ENCODE data around the gene RGCC.
"Not testable (repeated sequence)": the region's sequence is repeated elsewhere in the genome, so short reads cannot be mapped to it uniquely, and the experiment has no call there.

The RGCC gene, protein sequence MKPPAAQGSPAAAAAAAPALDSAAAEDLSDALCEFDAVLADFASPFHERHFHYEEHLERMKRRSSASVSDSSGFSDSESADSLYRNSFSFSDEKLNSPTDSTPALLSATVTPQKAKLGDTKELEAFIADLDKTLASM

GRCh38 chr13:41456768-41457588 lies at the start of gene RGCC:
TSS of gene RGCC (plus strand) at chr13:41457550. CDS start at chr13:41457708, 158 bp downstream.
- no peak for DNase-seq

DNA sequence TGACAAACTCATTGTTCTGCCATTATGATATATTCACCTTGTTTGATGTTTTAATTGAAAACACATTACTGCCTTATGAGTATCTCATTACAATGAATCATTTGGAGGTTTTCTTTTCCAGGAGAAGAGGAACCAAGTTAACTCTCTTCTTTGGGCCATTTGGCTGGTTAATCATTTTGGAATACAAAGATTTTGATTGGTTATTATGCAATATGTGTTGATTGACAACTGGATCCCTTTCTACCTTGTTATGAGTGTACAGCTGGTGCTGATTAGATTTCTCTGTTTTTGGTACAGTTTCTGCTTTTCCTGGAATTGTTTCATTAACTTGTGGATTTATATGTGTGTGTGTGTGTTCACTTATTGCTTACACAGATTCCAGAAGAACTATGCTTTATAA lies 49.2 kb upstream of the RGCC start:
- DNase-seq, result no peak

DNA sequence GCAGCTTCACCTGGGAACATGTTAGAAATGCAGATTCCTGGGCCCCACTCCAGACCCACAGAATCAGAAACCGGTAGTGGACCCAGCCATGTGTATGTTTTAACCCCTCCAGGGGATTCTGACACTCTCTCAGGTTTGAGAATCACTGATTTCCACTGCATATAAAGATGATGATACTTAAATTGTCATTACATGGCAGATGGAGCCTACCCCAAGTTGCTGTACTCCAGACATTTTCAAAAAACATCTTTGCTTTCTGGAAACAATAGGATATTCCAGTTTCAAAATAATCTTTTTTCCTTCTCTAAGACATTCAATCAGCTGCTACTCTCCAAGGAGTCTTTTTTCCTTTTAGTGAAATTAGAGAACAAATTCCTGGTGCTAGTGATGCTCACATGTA lies 48.6 kb upstream of the RGCC start:
- DNase-seq, result no peak

DNA sequence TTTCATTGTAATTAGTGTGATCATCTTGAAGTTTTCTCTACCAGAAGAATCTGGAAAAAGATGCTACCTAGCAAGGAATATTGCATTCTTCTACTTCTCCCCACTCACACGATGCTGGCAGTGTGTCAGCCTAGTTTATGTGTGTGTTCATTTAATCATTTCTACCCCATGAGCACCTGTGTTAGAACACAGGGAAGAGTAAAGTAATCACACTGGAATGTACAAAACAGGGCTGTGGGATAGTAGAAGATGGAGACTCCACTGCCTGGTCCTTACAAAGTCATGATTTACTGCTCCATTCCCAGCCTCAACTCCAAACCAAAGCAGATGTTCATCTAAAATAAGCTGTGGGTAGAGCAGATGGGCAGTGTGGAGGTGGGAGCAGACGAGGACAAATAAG lies 47.7 kb upstream of the RGCC start:
- no peak for DNase-seq

DNA sequence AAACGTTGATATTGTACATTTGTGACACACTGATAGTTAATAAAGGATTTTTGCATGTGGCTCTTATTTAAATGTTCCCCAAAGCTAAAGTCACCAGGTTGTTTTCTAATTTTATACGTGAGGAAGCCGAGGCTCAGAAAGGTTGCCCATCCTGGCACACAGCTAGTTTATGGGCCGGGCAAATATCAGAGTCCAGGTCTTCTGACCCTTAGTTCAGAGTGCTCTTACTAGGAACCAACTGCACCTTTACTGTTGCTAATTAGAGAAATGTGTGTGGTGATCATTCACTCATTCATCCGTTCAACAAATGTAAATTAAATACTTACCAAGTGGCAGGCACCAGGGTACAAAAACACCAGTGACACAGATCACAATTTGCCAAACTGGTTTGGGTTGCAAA lies 46.3 kb upstream of the RGCC start:
- DNase-seq, result no peak

- DNase-seq, result no peak
Measured at GRCh38 chr13:41411522-41411921, 45.8 kb upstream of the RGCC start.

- DNase-seq, result no peak
Measured at GRCh38 chr13:41413872-41414271, 43.5 kb upstream of the RGCC start.

GRCh38 chr13:41416276-41416675 lies 41.1 kb upstream of the RGCC start:
- no peak for DNase-seq

DNA sequence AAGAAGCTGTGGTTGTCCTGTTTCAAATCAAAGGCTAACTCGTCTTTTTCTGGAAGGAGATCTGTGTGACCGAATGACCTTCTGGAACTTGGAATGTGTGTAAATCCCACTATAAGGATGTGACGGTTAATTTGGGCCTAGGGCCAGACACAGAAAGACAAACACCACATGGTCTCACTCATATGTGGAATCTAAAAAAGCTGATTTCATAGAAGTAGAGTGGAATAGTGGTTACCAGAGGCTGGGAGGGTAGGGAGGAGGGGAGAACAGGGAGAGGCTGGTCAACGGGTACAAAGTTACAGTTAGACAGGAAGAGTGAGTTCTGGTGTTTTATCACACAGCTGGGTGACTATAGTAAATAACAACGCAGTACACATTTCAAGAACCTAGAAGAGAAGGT lies 39.3 kb upstream of the RGCC start:
- no peak for DNase-seq

DNA sequence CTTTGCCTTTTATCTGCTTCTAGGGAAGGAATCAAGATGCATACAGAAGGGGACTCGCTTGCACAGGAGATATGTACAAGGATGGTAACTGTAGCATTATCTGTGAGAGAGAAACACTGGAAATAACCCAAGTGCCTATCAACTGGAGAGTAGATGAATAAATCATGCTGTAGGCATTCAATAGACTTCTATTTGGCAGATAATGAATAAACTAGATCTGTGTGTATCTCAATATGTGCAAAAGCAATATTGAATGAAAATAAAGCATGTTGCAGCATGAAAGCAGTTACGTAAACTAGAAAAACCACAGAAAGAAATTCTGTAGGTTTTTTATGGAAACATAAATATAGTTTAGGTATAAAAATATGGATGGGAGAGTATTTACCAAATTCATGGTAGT lies 38.6 kb upstream of the RGCC start:
- no peak for DNase-seq

DNA sequence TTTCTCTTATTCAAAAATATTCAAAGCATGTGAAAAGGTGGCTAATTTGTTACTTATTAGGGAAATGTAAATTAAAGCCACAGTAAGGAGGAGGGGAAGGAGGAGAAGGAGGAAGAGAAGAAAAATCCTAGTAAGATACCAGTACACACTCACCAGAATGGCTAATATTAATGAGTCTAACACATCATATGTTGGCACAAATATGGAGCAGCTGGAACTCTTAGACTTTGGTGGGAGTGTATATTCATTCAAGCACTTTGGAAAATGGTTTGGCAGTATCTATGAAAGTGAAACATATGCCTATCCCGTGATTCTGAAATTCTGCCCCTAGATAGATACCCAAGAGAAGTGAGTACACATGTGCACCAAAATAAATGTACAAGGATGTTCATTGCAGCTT lies 38.1 kb upstream of the RGCC start:
- DNase-seq, result no peak

GRCh38 chr13:41420146-41420545 lies 37.2 kb upstream of the RGCC start:
- no peak for DNase-seq

- DNase-seq, result not testable (repeated sequence)
Measured at GRCh38 chr13:41421330-41421729, 36.0 kb upstream of the RGCC start.

DNA sequence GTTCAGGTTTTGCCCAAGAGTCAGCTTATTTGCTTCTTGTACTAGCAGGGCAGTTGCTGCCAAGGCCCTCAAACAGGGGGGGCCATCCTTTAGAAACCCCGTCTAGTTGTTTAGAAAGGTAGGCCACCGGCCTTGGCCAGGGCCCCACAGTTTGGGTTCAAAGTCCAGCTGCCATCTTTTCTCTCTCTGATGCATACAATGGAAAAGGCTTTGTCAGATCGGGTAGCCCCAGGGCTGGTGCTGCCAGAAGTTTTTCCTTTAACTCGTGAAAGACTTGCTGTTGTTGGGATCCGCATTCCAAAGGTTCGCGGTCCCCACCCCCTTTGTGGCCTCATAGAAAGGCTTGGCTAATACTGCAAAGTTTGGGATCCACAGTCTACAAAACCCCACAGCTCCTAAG lies 35.4 kb upstream of the RGCC start:
- DNase-seq, result not testable (repeated sequence)

- not testable (repeated sequence) for DNase-seq
Measured at GRCh38 chr13:41423259-41423658, 34.1 kb upstream of the RGCC start.

DNA sequence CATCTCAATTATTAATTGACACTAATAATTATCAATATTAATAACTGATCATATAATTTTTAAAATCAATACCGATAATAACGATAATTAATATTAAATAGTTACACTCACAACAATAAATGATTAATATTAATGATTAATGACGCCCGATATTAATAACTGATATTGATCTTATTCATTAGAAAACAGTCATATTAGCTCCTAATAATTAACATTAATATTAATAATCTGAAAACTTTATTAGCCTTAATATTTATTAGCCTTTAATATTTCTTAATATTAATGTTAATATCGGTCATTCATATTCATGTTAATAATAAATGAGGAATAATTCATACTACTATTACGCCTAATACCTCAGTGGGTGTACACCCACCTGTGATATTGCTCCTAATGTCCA lies 32.7 kb upstream of the RGCC start:
- not testable (repeated sequence) for DNase-seq

DNA sequence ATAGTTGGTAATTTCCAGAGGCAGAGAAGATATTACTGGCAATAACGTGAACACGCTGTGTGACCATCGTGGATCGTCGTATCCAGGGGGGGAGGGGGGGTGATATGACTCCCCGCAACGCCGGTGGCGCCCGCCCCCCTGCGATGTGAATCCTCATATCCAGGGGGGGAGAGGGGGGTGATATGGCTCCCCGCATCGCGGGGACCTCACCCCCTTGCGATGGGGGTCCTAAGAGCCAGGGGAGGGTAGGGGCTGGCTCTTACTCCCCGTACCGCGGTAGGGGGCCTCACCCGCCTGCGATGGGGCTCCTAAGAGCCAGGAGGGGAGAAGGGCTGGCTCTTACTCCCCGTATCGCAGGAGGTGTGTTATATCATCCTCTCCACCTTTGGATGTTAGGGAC lies 31.3 kb upstream of the RGCC start:
- DNase-seq, result no peak

DNA sequence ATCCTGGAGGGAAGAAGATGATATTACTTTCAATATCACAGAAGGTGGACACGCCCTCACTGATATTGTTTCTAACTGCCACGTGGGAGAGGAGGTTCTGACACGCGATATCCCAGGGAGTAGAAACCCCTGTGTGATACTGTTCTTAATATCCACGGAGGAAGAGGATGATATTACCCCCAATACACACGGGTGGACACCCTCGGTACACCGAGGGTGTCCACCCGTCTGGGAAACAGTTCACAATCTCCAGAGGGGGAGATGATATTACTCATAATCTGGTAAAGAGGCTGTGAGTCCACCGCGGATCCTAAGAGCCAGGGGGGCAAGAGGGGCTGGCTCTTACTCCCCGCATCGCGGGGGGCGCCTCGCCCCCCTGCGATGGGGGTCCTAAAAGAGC lies 29.7 kb upstream of the RGCC start:
- no peak for DNase-seq

DNA sequence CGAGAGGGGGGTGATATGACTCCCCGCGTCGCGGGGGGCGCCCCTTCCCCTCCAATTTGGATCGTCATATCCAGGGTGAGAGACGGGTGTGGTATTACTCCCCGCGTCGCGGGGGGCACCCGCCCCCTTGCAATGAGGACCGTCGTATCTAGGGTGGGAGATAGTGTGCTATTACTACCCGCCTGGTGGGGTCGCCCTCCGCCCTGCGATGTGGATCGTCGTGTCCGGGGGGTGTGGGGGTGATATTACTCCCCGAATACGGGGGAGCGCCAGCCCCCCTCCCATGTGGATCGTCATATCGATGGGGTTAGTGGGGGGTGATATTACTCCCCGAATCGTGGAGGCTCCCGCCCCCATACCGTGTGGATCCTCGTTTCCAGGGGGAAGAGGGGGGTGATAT lies 29.2 kb upstream of the RGCC start:
- no peak for DNase-seq

GRCh38 chr13:41434030-41434429 lies 23.3 kb upstream of the RGCC start:
- DNase-seq, result not testable (repeated sequence)

GRCh38 chr13:41434831-41435520 lies 22.4 kb upstream of the RGCC start:
- no peak for DNase-seq

DNA sequence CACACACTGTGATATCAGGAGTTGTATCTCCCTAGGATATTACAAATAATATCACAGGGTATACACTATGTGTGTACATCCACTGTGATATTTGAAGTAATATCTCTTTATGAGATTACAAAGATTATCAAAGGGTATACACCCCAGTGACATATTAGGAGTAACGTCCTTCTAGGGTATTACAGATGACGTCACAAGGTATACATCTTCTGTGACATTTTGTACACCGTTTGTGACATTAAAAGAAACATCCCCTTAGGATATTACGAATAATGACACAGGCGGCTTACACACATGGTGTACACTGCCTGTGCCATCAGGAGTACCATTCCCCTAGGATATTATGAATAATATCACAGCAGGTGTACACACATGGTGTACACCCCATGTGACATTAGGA lies 13.4 kb upstream of the RGCC start:
- no peak for DNase-seq

- no peak for DNase-seq
Measured at GRCh38 chr13:41452462-41452861, 4.9 kb upstream of the RGCC start.

DNA sequence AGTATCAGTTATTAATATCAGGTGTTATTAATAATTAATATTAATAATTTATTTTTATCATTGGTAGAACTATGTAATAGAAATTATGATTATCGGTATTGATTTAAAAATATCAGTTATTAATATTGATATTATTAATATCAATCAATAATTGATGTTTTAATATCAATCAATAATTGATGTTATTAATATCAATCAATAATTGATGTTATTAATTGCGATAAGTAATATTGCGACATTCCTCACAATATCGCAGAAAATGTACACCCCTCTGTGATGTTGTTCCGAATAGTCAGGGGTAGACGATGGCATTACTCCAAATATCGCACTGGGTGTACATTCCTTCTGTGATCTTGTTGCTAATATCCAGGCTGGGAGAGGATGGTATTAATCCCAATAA lies 3.7 kb upstream of the RGCC start:
- DNase-seq, result no peak
